GM12878 (cell line): ENCODE measurements around the gene LTK. TPM values are rescaled to one million over a fixed set of nuclear protein-coding genes. Genes with fewer than 3 reads are reported as not detected.

Source experiments
- ATAC-seq: fragments of 200-7000 bp; cut with Tn5 transposase; 3 replicates; pipeline ENCODE4 v1.9.1; 2020; ENCODE audit warnings: mild to moderate bottlenecking, moderate library complexity
- BruUV-seq: library from RNA; stranded (reverse); fragments of 400-500 nt; replicated peaks from 2 replicates; lab custom pipeline; 2021; lab: Mats Ljungman, UMichigan
- CTCF ChIA-PET: fragments of 300-600 bp; sonication (Branson Sonifier 250); formaldehyde crosslinking; extraction: SDS; loops from one replicate; lab custom pipeline; 2021; ENCODE audit warnings: inconsistent platforms; lab: Yijun Ruan, JAX
- POLR2A ChIA-PET: fragments of 350-600 bp; formaldehyde crosslinking; extraction: SDS; loops from one replicate; lab custom pipeline; 2021; ENCODE audit warnings: inconsistent platforms; lab: Charles Lee
- RAD21 ChIA-PET: fragments of 300-600 bp; sonication (Branson Sonifier 250); formaldehyde crosslinking; loops from one replicate; lab custom pipeline; 2023; ENCODE audit warnings: antibody characterized with exemption; ENCODE audit not compliant: unreplicated experiment; lab: Charles Lee
- SMC1A ChIA-PET: fragments of 300-600 bp; sonication (Branson Sonifier 250); formaldehyde crosslinking; loops from one replicate; lab custom pipeline; 2023; ENCODE audit not compliant: unreplicated experiment, uncharacterized antibody; lab: Charles Lee
- DNase-seq: peaks from one replicate; pipeline ENCODE4 v3.0.0-alpha.2; 2011; ENCODE audit warnings: low read depth, low spot score
- FAIRE-seq: peaks from 3 replicates; lab custom pipeline; 2011; peaks lifted over from hg19 to GRCh38; lab: Jason Lieb, UNC
- H2AFZ ChIP-seq: 2 replicates; pipeline ENCODE4 v1.6.0; 2011; ENCODE audit warnings: low read depth, low read length, control low read depth; ENCODE audit not compliant: control insufficient read depth
- H3K27ac ChIP-seq: 2 replicates; pipeline ENCODE4 v1.5.1; 2011; ENCODE audit warnings: control low read depth; ENCODE audit not compliant: control insufficient read depth, insufficient read depth
- H3K27me3 ChIP-seq, 2 experiments: replicated peaks in 1 of 2; 2 replicates each; pipeline versions ENCODE4 v1.6.0 to v1.6.1; 2011; ENCODE audit warnings: low read length in 1 of 2; ENCODE audit not compliant: control insufficient read depth in 2 of 2, insufficient read depth in 2 of 2
- H3K36me3 ChIP-seq, 2 experiments: 2 replicates each; pipeline ENCODE4 v1.5.1; 2011; ENCODE audit warnings: low read length in 1 of 2; ENCODE audit not compliant: control insufficient read depth in 2 of 2, insufficient read depth in 2 of 2
- H3K4me1 ChIP-seq: 2 replicates; pipeline ENCODE4 v1.6.1; 2011; ENCODE audit warnings: mild to moderate bottlenecking, low read length, moderate library complexity, mixed read lengths; ENCODE audit not compliant: control insufficient read depth, insufficient read depth
- H3K4me2 ChIP-seq: 2 replicates; pipeline ENCODE4 v1.6.0; 2011; ENCODE audit warnings: control low read depth; ENCODE audit not compliant: control insufficient read depth, insufficient read depth
- H3K4me3 ChIP-seq: fragments of 200-600 bp; sonication (generic); 2 replicates; pipeline ENCODE4 v1.5.1; 2016
- H3K79me2 ChIP-seq: 2 replicates; pipeline ENCODE4 v1.6.0; 2011; ENCODE audit warnings: low read length; ENCODE audit not compliant: control insufficient read depth, insufficient read depth
- H3K9ac ChIP-seq: 2 replicates; pipeline ENCODE4 v1.8.0; 2011; ENCODE audit warnings: low read length, control low read depth, mixed read lengths; ENCODE audit not compliant: control insufficient read depth, insufficient read depth
- H3K9me3 ChIP-seq: replicated peaks from 3 replicates; pipeline ENCODE4 v1.5.1; 2011; ENCODE audit warnings: mild to moderate bottlenecking, low read length; ENCODE audit not compliant: control insufficient read depth, insufficient read depth
- H4K20me1 ChIP-seq: 2 replicates; pipeline ENCODE4 v1.6.0; 2011; ENCODE audit not compliant: control insufficient read depth, insufficient read depth
- NFXL1 ChIP-seq: fragments of 450-650 bp; IDR thresholded peaks from 2 replicates; pipeline ENCODE4 v1.6.1; 2017; ENCODE audit warnings: antibody characterized with exemption, mild to moderate bottlenecking, borderline replicate concordance
- POLR2AphosphoS2 ChIP-seq: IDR thresholded peaks from 2 replicates; pipeline ENCODE4 v1.6.1; 2011; ENCODE audit warnings: low read depth, mild to moderate bottlenecking, low read length, improper control_type of control experiment, moderate library complexity
- POU2F2 ChIP-seq: IDR thresholded peaks from 3 replicates; pipeline ENCODE4 v1.6.1; 2011; ENCODE audit warnings: low read depth, mild to moderate bottlenecking, low read length, borderline replicate concordance
- SIX5 ChIP-seq: IDR thresholded peaks from 2 replicates; pipeline ENCODE4 v1.6.1; 2011; ENCODE audit warnings: mild to moderate bottlenecking, low read depth, low read length, moderate library complexity; ENCODE audit not compliant: severe bottlenecking
- SREBF1 ChIP-seq: IDR thresholded peaks from 2 replicates; pipeline ENCODE4 v1.6.1; 2012; ENCODE audit warnings: mild to moderate bottlenecking, low read length
- TCF3 ChIP-seq: IDR thresholded peaks from 2 replicates; pipeline ENCODE4 v1.6.1; 2012; ENCODE audit warnings: low read depth, mild to moderate bottlenecking, low read length, borderline replicate concordance; ENCODE audit not compliant: insufficient read depth
- TCF7 ChIP-seq: IDR thresholded peaks from 2 replicates; pipeline ENCODE4 v1.6.1; 2014; ENCODE audit warnings: antibody characterized with exemption, borderline replicate concordance
- YY1 ChIP-seq: IDR thresholded peaks from 2 replicates; pipeline ENCODE4 v1.6.1; 2011; ENCODE audit warnings: low read depth, mild to moderate bottlenecking, low read length
- ZNF274 ChIP-seq: IDR thresholded peaks from one replicate; pipeline ENCODE4 v1.8.0; 2011; ENCODE audit not compliant: insufficient read length, insufficient read depth
- WGBS: methylation state at CpG from one replicate; pipeline ENCODE4 v1.1.6; 2016; ENCODE audit warnings: low lambda C conversion rate; ENCODE audit not compliant: insufficient replicate concordance, insufficient coverage; ENCODE audit errors: missing lambda C conversion rate; 5-methylcytosine and 5-hydroxymethylcytosine counted together
- in situ Hi-C: fragments of 300-500 bp; cut with MboI; formaldehyde crosslinking; loops from 9 replicates; pipeline ENCODE4 v1.14.3; 2018; ENCODE audit warnings: mixed read lengths
- intact Hi-C: fragments of 100-400 bp; cut with micrococcal nuclease; formaldehyde crosslinking; loops from one replicate; pipeline ENCODE4 v1.14.2; 2022; ENCODE audit not compliant: unreplicated experiment
- polyA plus RNA-seq, 11 experiments: library from polyadenylated mRNA; depleted of rRNA in 4 of 11; unstranded in 6 of 11; stranded (reverse) in 5 of 11; fragments of >200 nt; fragmentation: Nextera tagmentation in 4 of 11; fragmentation: Illumina TruSeq in 1 of 11; extraction: Ambion mirVana in 4 of 11; extraction: Trizol in 1 of 11; gene quantifications; 1 replicate in 1 of 11; 2 replicates in 10 of 11; pipeline versions ENCODE4 v1.2.1 to v1.2.3, GENCODE V29; 2011 to 2016; ENCODE audit warnings: inconsistent platforms in 2 of 11, missing spikeins in 2 of 11, low read depth in 1 of 11
- total RNA-seq, 4 experiments: library from RNA; depleted of rRNA in 3 of 4; stranded (reverse); fragments of >200 nt in 3 of 4; fragmentation: Illumina TruSeq in 1 of 4; extraction: Trizol in 1 of 4; gene quantifications; 2 replicates each; pipeline versions ENCODE4 v1.2.1 to v1.2.3, GENCODE V29; 2013 to 2021
- TF ChIP-seq, protein P1 (sequence below): IDR thresholded peaks from 2 replicates; pipeline ENCODE4 v1.6.1; 2011; ENCODE audit warnings: mild to moderate bottlenecking, low read depth, low read length, moderate library complexity; ENCODE audit not compliant: insufficient replicate concordance
- TF ChIP-seq, protein P2 (sequence below): fragments of 450-650 bp; IDR thresholded peaks from 2 replicates; pipeline ENCODE4 v1.6.1; 2018; ENCODE audit warnings: mild to moderate bottlenecking, low read depth, moderate library complexity; ENCODE audit not compliant: partially characterized antibody

Gene LTK
- total and polyA plus RNA-seq, 10 of the 15 experiments (the other 5 are each of a cell fraction or from before 2014, with no cell fraction given): 0.07 to 0.80 (median 0.20) TPM; not detected in 1

GRCh38 chr15:41492597-41493204 is 20.9 kb downstream of the LTK start:
- Histone ChIP-seq H4K20me1 (no peaks in the 10 kb centered on the region), H3K4me3 (peak overlapping the region; percentile 73), H3K4me1 (peaks cover 29% of the 10 kb centered on the region), H3K79me2 (no peaks in the 10 kb centered on the region), H2AFZ (peak overlapping the region; percentile 78), H3K9ac (peak overlapping the region; percentile 70), H3K36me3 (no peaks in the 10 kb centered on the region), H3K9me3 (no peaks in the 10 kb centered on the region), H3K27me3 (peaks cover 7 to 8% of the 10 kb centered on the region in 2 experiments; a peak in 3 of 4 replicates), H3K27ac (peak overlapping the region; percentile 55), H3K4me2 (peak overlapping the region; percentile 89)
- intact Hi-C loops: no loop called here
- ATAC-seq (no peak), DNase-seq (no peak), FAIRE-seq (peak; percentile 68)
- ChIA-PET CTCF (interaction anchor here (0.6 to 3.2 kb wide), 5 partner anchors 8 to 230 kb away, joined by 3 to 19 read pairs (median 7); partner anchors contain the start of gene LTK), POLR2A (interaction anchor here (0.6 to 2.8 kb wide), 8 partner anchors 9 to 281 kb away, joined by 3 to 16 read pairs (median 6); partner anchors contain the start of genes LTK, MAPKBP1 and MGA), SMC1A (interaction anchor here (1.0 to 2.2 kb wide), 4 partner anchors 9 to 26 kb away, joined by 3 to 8 read pairs (median 4); no protein-coding TSS in a partner anchor), RAD21 (interaction anchor here (0.7 to 2.7 kb wide), 5 partner anchors 10 to 160 kb away, joined by 3 to 16 read pairs (median 5); partner anchors contain the start of genes LTK, NUSAP1, OIP5 and RPAP1)
- 25% methylated on average over 15 of the region's 15 CpGs for WGBS
- TF ChIP-seq POU2F2 (no peak), YY1 (no peak), POLR2AphosphoS2 (no peak), SIX5 (no peak), NFXL1 (no peak), TCF7 (no peak), ZNF274 (no peak), TCF3 (no peak), SREBF1 (no peak)
- TF ChIP-seq, protein P1, sequence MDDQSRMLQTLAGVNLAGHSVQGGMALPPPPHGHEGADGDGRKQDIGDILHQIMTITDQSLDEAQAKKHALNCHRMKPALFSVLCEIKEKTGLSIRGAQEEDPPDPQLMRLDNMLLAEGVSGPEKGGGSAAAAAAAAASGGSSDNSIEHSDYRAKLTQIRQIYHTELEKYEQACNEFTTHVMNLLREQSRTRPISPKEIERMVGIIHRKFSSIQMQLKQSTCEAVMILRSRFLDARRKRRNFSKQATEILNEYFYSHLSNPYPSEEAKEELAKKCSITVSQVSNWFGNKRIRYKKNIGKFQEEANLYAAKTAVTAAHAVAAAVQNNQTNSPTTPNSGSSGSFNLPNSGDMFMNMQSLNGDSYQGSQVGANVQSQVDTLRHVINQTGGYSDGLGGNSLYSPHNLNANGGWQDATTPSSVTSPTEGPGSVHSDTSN: no peak
- TF ChIP-seq, protein P2, sequence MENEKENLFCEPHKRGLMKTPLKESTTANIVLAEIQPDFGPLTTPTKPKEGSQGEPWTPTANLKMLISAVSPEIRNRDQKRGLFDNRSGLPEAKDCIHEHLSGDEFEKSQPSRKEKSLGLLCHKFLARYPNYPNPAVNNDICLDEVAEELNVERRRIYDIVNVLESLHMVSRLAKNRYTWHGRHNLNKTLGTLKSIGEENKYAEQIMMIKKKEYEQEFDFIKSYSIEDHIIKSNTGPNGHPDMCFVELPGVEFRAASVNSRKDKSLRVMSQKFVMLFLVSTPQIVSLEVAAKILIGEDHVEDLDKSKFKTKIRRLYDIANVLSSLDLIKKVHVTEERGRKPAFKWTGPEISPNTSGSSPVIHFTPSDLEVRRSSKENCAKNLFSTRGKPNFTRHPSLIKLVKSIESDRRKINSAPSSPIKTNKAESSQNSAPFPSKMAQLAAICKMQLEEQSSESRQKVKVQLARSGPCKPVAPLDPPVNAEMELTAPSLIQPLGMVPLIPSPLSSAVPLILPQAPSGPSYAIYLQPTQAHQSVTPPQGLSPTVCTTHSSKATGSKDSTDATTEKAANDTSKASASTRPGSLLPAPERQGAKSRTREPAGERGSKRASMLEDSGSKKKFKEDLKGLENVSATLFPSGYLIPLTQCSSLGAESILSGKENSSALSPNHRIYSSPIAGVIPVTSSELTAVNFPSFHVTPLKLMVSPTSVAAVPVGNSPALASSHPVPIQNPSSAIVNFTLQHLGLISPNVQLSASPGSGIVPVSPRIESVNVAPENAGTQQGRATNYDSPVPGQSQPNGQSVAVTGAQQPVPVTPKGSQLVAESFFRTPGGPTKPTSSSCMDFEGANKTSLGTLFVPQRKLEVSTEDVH: no peak
- in situ Hi-C loops: no loop called here
- TSS peak; percentile 60 for BruUV-seq
